Measurements from ENCODE around the gene CXXC4.

- TF ChIP-seq CTCF (IDR thresholded peaks at IDR 0.05) (no peak), POLR2A (IDR thresholded peaks at IDR 0.05) (no peak)
These were observed 65.4 kb downstream of the CXXC4 start for GRCh38 chr4:104429150-104429741.
